SJCRH30 (cell line): ENCODE measurements around the gene GPR142. TPM values are rescaled to one million over a fixed set of nuclear protein-coding genes. Genes with fewer than 3 reads are reported as not detected.

Experiments
- DNase-seq, 2 experiments: peaks; one replicate each; pipeline ENCODE4 v3.0.0-alpha.2; 2015 to 2020
- H3K27ac ChIP-seq: fragments of 250-450 bp; sonication (Bioruptor Pico); 2 replicates; pipeline ENCODE4 v1.5.1; 2020; ENCODE audit warnings: mild to moderate bottlenecking, moderate library complexity
- H3K27me3 ChIP-seq: fragments of 250-450 bp; sonication (Bioruptor Pico); 2 replicates; pipeline ENCODE4 v1.5.1; 2020; ENCODE audit warnings: mild to moderate bottlenecking, moderate library complexity
- H3K36me3 ChIP-seq: fragments of 250-450 bp; sonication (Bioruptor Pico); 2 replicates; pipeline ENCODE4 v1.5.1; 2020; ENCODE audit warnings: mild to moderate bottlenecking, moderate library complexity
- H3K4me1 ChIP-seq: fragments of 250-450 bp; sonication (Bioruptor Pico); 2 replicates; pipeline ENCODE4 v1.5.1; 2020; ENCODE audit warnings: mild to moderate bottlenecking, moderate library complexity
- H3K4me3 ChIP-seq: fragments of 250-450 bp; sonication (Bioruptor Pico); 2 replicates; pipeline ENCODE4 v1.5.1; 2020; ENCODE audit warnings: mild to moderate bottlenecking, moderate library complexity
- H3K9me3 ChIP-seq: fragments of 250-450 bp; sonication (Bioruptor Pico); replicated peaks from 2 replicates; pipeline ENCODE4 v1.5.1; 2020; ENCODE audit warnings: mild to moderate bottlenecking, moderate library complexity
- total RNA-seq: library from RNA; depleted of rRNA; stranded (reverse); fragments of >200 nt; shearing (Covaris generic); gene quantifications from 2 replicates; pipeline ENCODE4 v1.2.3, GENCODE V29; 2014

GPR142 gene
- total RNA-seq, 1 experiment from 2014 or later: not detected

DNA sequence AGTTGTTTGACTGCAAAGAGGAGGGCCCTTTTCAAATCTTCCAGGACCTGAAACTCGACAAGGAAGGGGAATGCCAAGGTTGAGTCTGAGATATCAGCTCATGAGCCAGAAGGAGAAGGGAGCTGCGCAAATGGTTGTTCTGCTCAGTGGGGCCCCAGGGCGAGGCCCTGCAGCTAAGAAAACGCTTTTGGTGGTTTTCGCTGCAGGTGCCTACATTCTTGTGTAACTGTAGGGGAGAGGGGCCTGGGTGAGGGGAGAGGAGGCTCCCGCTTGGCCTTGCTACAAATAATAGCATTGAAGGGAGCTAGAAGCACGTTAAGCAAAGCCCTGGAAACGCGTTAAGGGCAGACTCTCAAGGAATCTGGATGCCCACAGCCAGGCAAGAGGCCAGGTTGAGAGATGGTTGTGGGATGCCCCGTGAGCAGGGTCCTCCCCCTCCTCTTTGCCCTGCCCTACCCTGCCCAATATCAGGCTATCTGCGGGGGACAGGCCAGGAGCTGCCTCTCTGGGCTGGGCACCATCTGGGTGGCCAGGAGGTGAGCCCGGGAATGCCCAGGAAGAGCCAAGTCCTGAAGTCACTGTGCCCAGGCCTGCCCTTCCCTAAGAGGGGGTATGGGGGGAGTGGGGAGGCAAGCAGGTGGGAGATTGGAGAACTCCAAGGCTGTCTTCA, 21.9 kb downstream of the GPR142 start:
- no peaks in the 10 kb centered on the region for H3K36me3 ChIP-seq
- no peak overlapping the region for H3K4me3 ChIP-seq
- peaks cover 23% of the 10 kb centered on the region; the same call in 1 of the 2 replicates for H3K27me3 ChIP-seq
- no peak for DNase-seq
- no peaks in the 10 kb centered on the region for H3K4me1 ChIP-seq
- 0 out of 2 replicates have a peak, but pooled peaks cover 4% of the 10 kb centered on the region for H3K9me3 ChIP-seq
- no peak overlapping the region for H3K27ac ChIP-seq

GRCh38 chr17:74389937-74390679, 22.8 kb downstream of the GPR142 start:
- Histone ChIP-seq H3K27ac (no peak overlapping the region), H3K4me1 (no peaks in the 10 kb centered on the region), H3K36me3 (no peaks in the 10 kb centered on the region), H3K4me3 (no peak overlapping the region), H3K27me3 (peaks cover 23% of the 10 kb centered on the region; the same call in 1 of the 2 replicates), H3K9me3 (0 out of 2 replicates have a peak, but pooled peaks cover 4% of the 10 kb centered on the region)
- DNase-seq: no peak

GRCh38 chr17:74390680-74391653, 23.7 kb downstream of the GPR142 start:
- H3K4me3 ChIP-seq: no peak overlapping the region
- H3K27me3 ChIP-seq: peaks cover 23% of the 10 kb centered on the region; the same call in 1 of the 2 replicates
- no peak overlapping the region for H3K27ac ChIP-seq
- H3K36me3 ChIP-seq: no peaks in the 10 kb centered on the region
- H3K9me3 ChIP-seq: 0 out of 2 replicates have a peak, but pooled peaks cover 4% of the 10 kb centered on the region
- DNase-seq: no peak
- H3K4me1 ChIP-seq: no peaks in the 10 kb centered on the region

- no peak overlapping the region for H3K27ac ChIP-seq
- H3K27me3 ChIP-seq: peaks cover 23% of the 10 kb centered on the region; the same call in 1 of the 2 replicates
- DNase-seq: no peak
- no peaks in the 10 kb centered on the region for H3K4me1 ChIP-seq
- no peaks in the 10 kb centered on the region for H3K36me3 ChIP-seq
- H3K4me3 ChIP-seq: no peak overlapping the region
- 0 out of 2 replicates have a peak, but pooled peaks cover 4% of the 10 kb centered on the region for H3K9me3 ChIP-seq
Observed at GRCh38 chr17:74391771-74392170, 24.5 kb downstream of the GPR142 start.

DNA sequence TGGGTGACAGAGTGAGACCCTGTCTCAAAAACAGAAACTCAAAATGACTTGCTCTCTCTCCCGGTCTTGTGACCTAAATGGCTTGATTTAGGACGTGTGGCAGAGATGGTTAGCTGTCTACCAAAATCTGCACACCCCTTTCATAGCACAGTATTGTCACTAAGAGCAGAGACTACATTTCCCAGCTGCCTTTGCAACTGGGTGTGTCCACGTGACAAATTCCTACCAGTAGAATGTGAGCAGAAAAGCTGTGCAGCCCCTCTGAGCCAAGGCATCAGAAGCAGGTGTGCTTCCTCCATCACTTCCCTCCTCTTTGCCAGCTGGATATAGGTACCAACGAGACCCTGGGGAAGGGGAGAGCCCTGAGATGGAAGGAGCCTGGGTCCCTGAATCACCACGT, 25.5 kb downstream of the GPR142 start:
- H3K9me3 ChIP-seq: 0 out of 2 replicates have a peak, but pooled peaks cover 4% of the 10 kb centered on the region
- DNase-seq: no peak
- H3K4me3 ChIP-seq: no peak overlapping the region
- peaks cover 18% of the 10 kb centered on the region; the same call in 1 of the 2 replicates for H3K27me3 ChIP-seq
- no peaks in the 10 kb centered on the region for H3K4me1 ChIP-seq
- no peaks in the 10 kb centered on the region for H3K36me3 ChIP-seq
- no peak overlapping the region for H3K27ac ChIP-seq

GRCh38 chr17:74393346-74393942, 26.1 kb downstream of the GPR142 start:
- H3K36me3 ChIP-seq: no peaks in the 10 kb centered on the region
- no peak overlapping the region for H3K27ac ChIP-seq
- 0 out of 2 replicates have a peak, but pooled peaks cover 4% of the 10 kb centered on the region for H3K9me3 ChIP-seq
- peaks cover 17% of the 10 kb centered on the region; the same call in 1 of the 2 replicates for H3K27me3 ChIP-seq
- no peak for DNase-seq
- no peak overlapping the region for H3K4me3 ChIP-seq
- no peaks in the 10 kb centered on the region for H3K4me1 ChIP-seq

- peaks cover 17% of the 10 kb centered on the region; the same call in 1 of the 2 replicates for H3K27me3 ChIP-seq
- no peak for DNase-seq
Observed at GRCh38 chr17:74394275-74394950, 27.1 kb downstream of the GPR142 start.

GRCh38 chr17:74394977-74395376, 27.7 kb downstream of the GPR142 start:
- H3K27me3 ChIP-seq: peaks cover 17% of the 10 kb centered on the region; the same call in 1 of the 2 replicates
- no peaks in the 10 kb centered on the region for H3K4me1 ChIP-seq
- H3K27ac ChIP-seq: no peak overlapping the region
- no peaks in the 10 kb centered on the region for H3K36me3 ChIP-seq
- H3K4me3 ChIP-seq: no peak overlapping the region
- 0 out of 2 replicates have a peak, but pooled peaks cover 4% of the 10 kb centered on the region for H3K9me3 ChIP-seq
- DNase-seq: no peak

More at GRCh38 chr17:74394275-74394950, 27.1 kb downstream of the GPR142 start:
- Histone ChIP-seq H3K36me3 (no peaks in the 10 kb centered on the region), H3K9me3 (0 out of 2 replicates have a peak, but pooled peaks cover 4% of the 10 kb centered on the region), H3K4me3 (no peak overlapping the region), H3K4me1 (no peaks in the 10 kb centered on the region), H3K27ac (no peak overlapping the region)

- Histone ChIP-seq H3K27me3 (peaks cover 17% of the 10 kb centered on the region; the same call in 1 of the 2 replicates), H3K4me1 (no peaks in the 10 kb centered on the region), H3K9me3 (0 out of 2 replicates have a peak, but pooled peaks cover 4% of the 10 kb centered on the region), H3K36me3 (no peaks in the 10 kb centered on the region), H3K27ac (no peak overlapping the region), H3K4me3 (no peak overlapping the region)
- no peak for DNase-seq
Observed at GRCh38 chr17:74396567-74396966, 29.3 kb downstream of the GPR142 start.

GRCh38 chr17:74402048-74402447, 34.7 kb downstream of the GPR142 start:
- no peak for DNase-seq
- peaks cover 3% of the 10 kb centered on the region; the same call in 1 of the 2 replicates for H3K27me3 ChIP-seq
- H3K9me3 ChIP-seq: no peaks in the 10 kb centered on the region
- no peaks in the 10 kb centered on the region for H3K4me1 ChIP-seq
- H3K4me3 ChIP-seq: no peak overlapping the region
- no peaks in the 10 kb centered on the region for H3K36me3 ChIP-seq
- H3K27ac ChIP-seq: no peak overlapping the region

GRCh38 chr17:74403512-74404137, 36.3 kb downstream of the GPR142 start:
- peaks cover 3% of the 10 kb centered on the region; the same call in 1 of the 2 replicates for H3K27me3 ChIP-seq
- H3K9me3 ChIP-seq: no peaks in the 10 kb centered on the region
- H3K4me1 ChIP-seq: no peaks in the 10 kb centered on the region
- no peak overlapping the region for H3K4me3 ChIP-seq
- H3K36me3 ChIP-seq: no peaks in the 10 kb centered on the region
- no peak for DNase-seq
- no peak overlapping the region for H3K27ac ChIP-seq

GRCh38 chr17:74404218-74404617, 36.9 kb downstream of the GPR142 start:
- H3K27ac ChIP-seq: no peak overlapping the region
- H3K27me3 ChIP-seq: peaks cover 3% of the 10 kb centered on the region; the same call in 1 of the 2 replicates
- no peak for DNase-seq
- no peaks in the 10 kb centered on the region for H3K9me3 ChIP-seq
- no peak overlapping the region for H3K4me3 ChIP-seq
- H3K4me1 ChIP-seq: no peaks in the 10 kb centered on the region
- H3K36me3 ChIP-seq: no peaks in the 10 kb centered on the region

DNA sequence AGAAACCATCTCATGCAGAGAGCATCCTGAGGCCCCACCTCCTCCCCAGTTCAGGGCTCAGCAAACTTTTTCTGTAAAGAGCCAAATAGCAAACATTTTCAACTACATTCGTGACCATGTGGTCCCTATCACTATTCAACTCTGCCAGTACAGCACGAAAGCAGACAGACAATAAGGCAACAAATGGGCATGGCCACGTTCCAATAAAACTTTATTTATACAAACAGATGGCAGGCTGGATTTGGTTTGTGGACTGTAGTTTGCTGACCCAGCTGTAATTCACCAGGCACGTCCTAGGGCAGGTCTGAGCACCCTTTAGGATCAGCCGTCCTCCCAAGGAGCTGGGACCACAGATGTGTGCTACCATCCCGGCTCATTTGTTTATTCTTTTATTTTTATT, 37.5 kb downstream of the GPR142 start:
- no peak for DNase-seq
- no peak overlapping the region for H3K4me3 ChIP-seq
- H3K9me3 ChIP-seq: no peaks in the 10 kb centered on the region
- no peak overlapping the region for H3K27ac ChIP-seq
- H3K4me1 ChIP-seq: no peaks in the 10 kb centered on the region
- H3K27me3 ChIP-seq: peaks cover 3% of the 10 kb centered on the region; the same call in 1 of the 2 replicates
- no peaks in the 10 kb centered on the region for H3K36me3 ChIP-seq
